Heart right ventricle (tissue), 16 donors: Measurements from ENCODE around the gene ADPRS. TPM values are rescaled to one million over a fixed set of nuclear protein-coding genes. Genes with fewer than 3 reads are reported as not detected.

ENCODE experiments used
- ATAC-seq, 8 donors: fragments of 200-7000 bp; cut with Tn5 transposase; one replicate each; pipeline ENCODE4 v1.9.1; 2020; ENCODE audit warnings: mild to moderate bottlenecking in 8 of 8, moderate library complexity in 8 of 8, moderate number of reproducible peaks in 1 of 8
- DNase-seq, 2 donors: peaks; one replicate each; pipeline ENCODE4 v3.0.0-alpha.2; 2020
- H3K27ac ChIP-seq, 10 donors: fragments of 200-600 bp; sonication (generic) in 2 of 10; one replicate each; pipeline versions ENCODE4 v1.5.0 to v1.8.0; 2020 to 2022; ENCODE audit warnings: mild to moderate bottlenecking in 3 of 10
- H3K27me3 ChIP-seq, 7 donors: fragments of 200-600 bp; one replicate each; pipeline ENCODE4 v1.8.0; 2021 to 2022; ENCODE audit warnings: mild to moderate bottlenecking in 2 of 7
- H3K36me3 ChIP-seq, 9 donors: fragments of 200-600 bp; sonication (generic) in 1 of 9; one replicate each; pipeline versions ENCODE4 v1.5.0 to v1.8.0; 2020 to 2022; ENCODE audit warnings: mild to moderate bottlenecking in 2 of 9
- H3K4me1 ChIP-seq, 9 donors: fragments of 200-600 bp; sonication (generic) in 1 of 9; one replicate each; pipeline versions ENCODE4 v1.5.0 to v1.8.0; 2020 to 2022; ENCODE audit warnings: mild to moderate bottlenecking in 4 of 9
- H3K4me3 ChIP-seq, 10 donors: fragments of 200-600 bp; sonication (generic) in 2 of 10; one replicate each; pipeline versions ENCODE4 v1.5.0 to v1.8.0; 2020 to 2022; ENCODE audit warnings: mild to moderate bottlenecking in 7 of 10, moderate library complexity in 2 of 10
- H3K9me3 ChIP-seq, 11 donors: fragments of 200-600 bp in 10 of 11; sonication (generic) in 2 of 11; one replicate each; pipeline versions ENCODE4 v1.5.0 to v1.8.0; 2013 to 2022; ENCODE audit warnings: mild to moderate bottlenecking in 2 of 11, control low read depth in 1 of 11, moderate library complexity in 1 of 11
- WGBS, 2 donors: extraction: QIAGEN DNeasy Blood & Tissue Kit; methylation state at CpG; one replicate each; pipeline ENCODE4 v1.1.7; 2013; ENCODE audit warnings: inconsistent platforms in 1 of 2; 5-methylcytosine and 5-hydroxymethylcytosine counted together
- intact Hi-C, 10 donors: fragments of 100-400 bp; cut with DNase I; formaldehyde crosslinking; loops; one replicate each; pipeline versions ENCODE4 v1.11.1 to v1.14.2; 2022
- polyA plus RNA-seq, 2 donors: library from polyadenylated mRNA; stranded (reverse); fragments of 200-250 nt; gene quantifications; one replicate each; pipeline ENCODE4 v1.2.3, GENCODE V29; 2013
- total RNA-seq, 10 donors: library from RNA; stranded (reverse); fragmentation: NEBNext Ultra II Directional in 3 of 10; extraction: Animal tissue kit (Norgen Biotek cat#: 25700) in 3 of 10; gene quantifications; one replicate each; pipeline versions ENCODE4 v1.2.1 to v1.2.4, GENCODE V29; 2021 to 2023
- TF ChIP-seq, protein P1 (sequence below), 9 donors: fragments of 200-600 bp; sonication (generic) in 2 of 9; IDR thresholded peaks; one replicate each; pipeline versions ENCODE4 v1.5.0 to v1.8.0; 2021 to 2022; ENCODE audit warnings: antibody characterized with exemption in 9 of 9, mild to moderate bottlenecking in 5 of 9, moderate library complexity in 1 of 9
- donor health status: Arrhythmogenic right ventricular cardiomyopathy.
- donor health status: ischemic (EF 13 %, LVEDD 7.1; RV severe dilation, severe dysfunction).
- donor health status: healthy with polysubstance abuse.
- donor health status: DM: no; HTN: yes; CAD: no.
- donor health status: DM: no; HTN: no; CAD: no.
- donor health status: ischemic (EF 25% LVEDD 6.9; RV normal size, moderate dysfunction).
- donor health status: ischemic (EF 25% LVEDD 5.7; RV mildly dilated, moderate dysfunction).
- donor health status: healthy.
- donor health status: DM: yes; HTN: yes; CAD: no.
- donor health status: Ischemic cardiomyopathy.
- donor health status: ischemic (EF 35%, LVEDD 5.7; RV mildly dilated, moderate dysfunction).
- donor health status: nonischemic (EF 11% LVEDD 7.7; RV severe dilation, severe dysfunction).
- donor health status: DM: yes; HTN: yes; CAD: no.
- donor health status: PGD.
- donor health status: ischemic (EF 29% LVEDD 5.4; RV normal size, mild dysfunction).
- donor health status: nonischemic (EF 23%, LVEDD 6.1; RV moderate dilation, normal function).

The ADPRS gene
- total and polyA plus RNA-seq, 12 donors, result 11.0 to 24.3 (median 15.6) TPM

DNA sequence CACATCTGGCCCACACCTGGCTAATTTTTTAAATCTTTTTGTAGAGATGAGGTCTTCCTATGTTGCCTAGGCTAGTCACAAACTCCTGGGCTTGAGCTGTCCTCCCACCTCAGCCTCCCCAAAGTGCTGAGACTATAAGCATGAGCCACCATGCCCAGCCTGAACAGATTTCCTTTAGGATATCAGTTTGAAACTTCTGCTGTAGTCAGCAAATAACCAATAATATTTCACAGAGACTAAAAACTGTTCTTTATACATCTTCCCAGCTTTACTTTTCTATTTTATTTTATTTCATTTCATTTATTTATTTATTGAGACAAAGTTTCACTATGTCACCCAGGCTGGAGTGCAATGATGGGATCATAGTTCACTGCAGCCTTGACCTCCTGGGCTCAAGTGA is 34.7 kb upstream of the ADPRS start:
- TF ChIP-seq, protein P1, sequence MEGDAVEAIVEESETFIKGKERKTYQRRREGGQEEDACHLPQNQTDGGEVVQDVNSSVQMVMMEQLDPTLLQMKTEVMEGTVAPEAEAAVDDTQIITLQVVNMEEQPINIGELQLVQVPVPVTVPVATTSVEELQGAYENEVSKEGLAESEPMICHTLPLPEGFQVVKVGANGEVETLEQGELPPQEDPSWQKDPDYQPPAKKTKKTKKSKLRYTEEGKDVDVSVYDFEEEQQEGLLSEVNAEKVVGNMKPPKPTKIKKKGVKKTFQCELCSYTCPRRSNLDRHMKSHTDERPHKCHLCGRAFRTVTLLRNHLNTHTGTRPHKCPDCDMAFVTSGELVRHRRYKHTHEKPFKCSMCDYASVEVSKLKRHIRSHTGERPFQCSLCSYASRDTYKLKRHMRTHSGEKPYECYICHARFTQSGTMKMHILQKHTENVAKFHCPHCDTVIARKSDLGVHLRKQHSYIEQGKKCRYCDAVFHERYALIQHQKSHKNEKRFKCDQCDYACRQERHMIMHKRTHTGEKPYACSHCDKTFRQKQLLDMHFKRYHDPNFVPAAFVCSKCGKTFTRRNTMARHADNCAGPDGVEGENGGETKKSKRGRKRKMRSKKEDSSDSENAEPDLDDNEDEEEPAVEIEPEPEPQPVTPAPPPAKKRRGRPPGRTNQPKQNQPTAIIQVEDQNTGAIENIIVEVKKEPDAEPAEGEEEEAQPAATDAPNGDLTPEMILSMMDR (IDR thresholded peaks at IDR 0.05), result no peak
- DNase-seq, result no peak
- Histone ChIP-seq H3K4me1 (peaks cover 0 to 4% (median 0%) of the 10 kb centered on the region in 9 donors), H3K9me3 (no peaks in the 10 kb centered on the region), H3K27ac (no peak overlapping the region), H3K36me3 (peaks cover 0 to 93% (median 28%) of the 10 kb centered on the region in 9 donors), H3K4me3 (no peak overlapping the region), H3K27me3 (no peaks in the 10 kb centered on the region)
- intact Hi-C loops, result no loop called here
- no peak for ATAC-seq

DNA sequence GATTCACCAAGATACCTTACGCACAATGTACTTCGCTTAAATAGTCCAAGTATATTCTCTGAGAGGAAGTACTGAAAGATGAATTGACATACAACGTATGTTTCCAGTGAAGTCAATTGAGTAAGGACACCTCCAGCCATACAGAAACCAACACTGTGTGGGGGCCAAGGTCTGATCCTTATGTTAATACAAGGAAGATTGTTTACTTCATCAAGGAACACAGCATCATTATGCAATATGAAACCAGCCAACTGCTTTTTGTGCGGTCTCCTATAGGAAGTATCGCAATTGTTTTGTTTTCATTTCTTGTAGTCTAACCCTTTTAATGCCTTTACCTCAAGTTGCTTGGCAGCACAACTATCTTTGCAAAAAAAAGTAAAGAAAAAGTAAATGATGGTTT is 33.0 kb upstream of the ADPRS start:
- 91% methylated on average over 5 of the region's 5 CpGs for WGBS, 2 donors
- Histone ChIP-seq H3K9me3 (no peaks in the 10 kb centered on the region), H3K36me3 (peaks cover 0 to 90% (median 21%) of the 10 kb centered on the region in 9 donors), H3K27me3 (no peaks in the 10 kb centered on the region), H3K27ac (peak overlapping the region in 1 of 10 donors; percentile 44), H3K4me3 (no peak overlapping the region), H3K4me1 (peaks cover 0 to 4% (median 0%) of the 10 kb centered on the region in 9 donors)
- DNase-seq (no peak), ATAC-seq (no peak)
- TF ChIP-seq, protein P1 (IDR thresholded peaks at IDR 0.05), result no peak
- intact Hi-C loops, result no loop called here

DNA sequence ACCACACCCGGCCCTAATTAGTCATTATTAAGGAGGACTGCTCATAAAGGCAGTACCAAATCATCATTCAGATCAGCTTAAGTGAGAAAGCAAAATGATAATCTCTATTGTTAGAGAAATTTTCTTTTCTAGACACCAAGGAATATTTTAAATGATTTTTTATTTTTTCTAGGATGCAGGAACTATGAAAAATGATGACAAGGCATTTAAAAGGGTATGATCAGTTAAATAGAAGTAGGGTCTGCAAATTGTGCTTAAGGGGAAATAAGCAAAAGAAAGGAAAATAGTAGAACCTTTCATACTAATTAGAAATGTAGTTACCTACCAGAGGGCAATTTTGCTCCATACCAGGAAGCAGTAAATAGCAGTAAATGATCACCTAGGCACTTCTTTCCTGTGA is 26.4 kb upstream of the ADPRS start:
- no peaks in the 10 kb centered on the region for H3K9me3 ChIP-seq
- DNase-seq, result no peak
- peaks cover 0 to 41% (median 0%) of the 10 kb centered on the region in 9 donors for H3K36me3 ChIP-seq
- 97% methylated on average over 1 of the region's 1 CpG for WGBS, 2 donors
- no peak overlapping the region for H3K4me3 ChIP-seq
- no peaks in the 10 kb centered on the region for H3K27me3 ChIP-seq
- TF ChIP-seq, protein P1 (IDR thresholded peaks at IDR 0.05), result no peak
- intact Hi-C loops, result no loop called here
- H3K4me1 ChIP-seq, result no peaks in the 10 kb centered on the region
- H3K27ac ChIP-seq, result no peak overlapping the region
- no peak for ATAC-seq

DNA sequence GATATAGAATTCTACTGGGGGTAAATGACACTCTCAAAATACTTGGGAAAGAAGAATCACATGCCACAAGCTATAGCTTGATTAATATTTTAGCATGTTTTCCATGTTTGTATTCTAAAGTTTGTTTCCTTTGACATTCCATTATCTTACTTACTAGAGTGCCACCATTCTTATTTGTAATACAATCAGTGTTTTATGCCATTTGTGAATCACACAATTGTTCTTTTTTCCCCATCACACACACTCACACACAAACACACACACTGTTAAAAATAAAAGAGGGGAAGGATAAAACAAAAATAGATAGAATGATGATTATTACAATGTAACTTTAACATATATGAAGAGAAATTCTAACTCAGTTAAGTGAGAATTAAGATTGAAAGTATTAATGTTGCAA is 20.8 kb upstream of the ADPRS start:
- DNase-seq, result no peak
- H3K4me1 ChIP-seq, result no peaks in the 10 kb centered on the region
- ATAC-seq, result no peak
- TF ChIP-seq, protein P1 (IDR thresholded peaks at IDR 0.05), result no peak
- H3K27ac ChIP-seq, result no peak overlapping the region
- intact Hi-C loops, result no loop called here
- no peaks in the 10 kb centered on the region for H3K27me3 ChIP-seq
- no peaks in the 10 kb centered on the region for H3K9me3 ChIP-seq
- H3K4me3 ChIP-seq, result no peak overlapping the region
- H3K36me3 ChIP-seq, result peaks cover 0 to 3% (median 0%) of the 10 kb centered on the region in 9 donors
